ENCODE results near the gene HIGD1A. TPM values are rescaled to one million over a fixed set of nuclear protein-coding genes. Genes with fewer than 3 reads are reported as not detected.

Gene HIGD1A
- polyA plus RNA-seq, 1 donor (not counting 4 experiments of a cell fraction or from before 2014, with no cell fraction given): 443 TPM

DNA sequence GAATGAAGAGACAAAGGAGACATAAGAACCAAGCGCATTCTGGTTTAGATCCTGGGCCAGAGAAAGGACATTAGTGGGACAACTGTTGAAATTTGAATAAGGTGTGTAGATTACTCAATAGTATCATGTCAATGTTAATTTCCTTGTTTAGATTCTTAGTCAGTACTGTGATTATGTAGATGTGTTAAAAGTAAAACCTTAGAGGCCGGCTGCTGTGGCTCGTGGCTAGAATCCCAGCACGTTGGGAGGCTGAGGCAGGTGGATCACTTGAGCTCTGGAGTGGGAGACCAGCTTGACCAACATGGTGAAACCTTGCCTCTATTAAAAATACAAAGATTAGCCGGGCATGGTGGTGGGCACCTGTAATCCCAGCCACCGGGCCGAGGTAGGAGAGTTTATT lies 44.7 kb upstream of the HIGD1A start:
- no peak overlapping the region for H3K9ac ChIP-seq (ENCODE audit: control insufficient read depth, extremely low read depth, insufficient read depth, low read length)
- H3K4me1 ChIP-seq (ENCODE audit: control insufficient read depth, extremely low read depth, insufficient read depth, low read length): no peaks in the 10 kb centered on the region
- H3K4me3 ChIP-seq (ENCODE audit: control insufficient read depth in 2 of 3, extremely low read depth in 1 of 3, insufficient read depth in 2 of 3, low read depth in 1 of 3, low read length in 3 of 3): no peak overlapping the region
- no peak overlapping the region for H3K27ac ChIP-seq (ENCODE audit: control insufficient read depth, insufficient read depth, low read length)
- no peaks in the 10 kb centered on the region for H3K9me3 ChIP-seq (ENCODE audit: control insufficient read depth, low read depth, low read length)
- TF ChIP-seq EZH2 (IDR thresholded peaks at IDR 0.05; ENCODE audit: low read length) (no peak), CTCF (optimal IDR thresholded peaks at IDR 0.05 in 1 of 3, IDR thresholded peaks at IDR 0.05 in 1 of 3, conservative IDR thresholded peaks at IDR 0.05 in 1 of 3; ENCODE audit: extremely low read depth in 1 of 3, insufficient read depth in 2 of 3, low read length in 3 of 3) (no peak)
- H3K4me2 ChIP-seq (ENCODE audit: control insufficient read depth, extremely low read depth, insufficient read depth, low read depth, low read length): no peak overlapping the region
- FAIRE-seq: no peak
- no peaks in the 10 kb centered on the region for H3K79me2 ChIP-seq (ENCODE audit: control insufficient read depth, insufficient read depth, low read length)
- H3K27me3 ChIP-seq (ENCODE audit: control insufficient read depth, extremely low read depth, insufficient read depth, low read length): peaks cover 7% of the 10 kb centered on the region
- H3K9me1 ChIP-seq (ENCODE audit: control insufficient read depth, extremely low read depth, insufficient read depth, low read length): no peaks in the 10 kb centered on the region
- no peaks in the 10 kb centered on the region for H4K20me1 ChIP-seq (ENCODE audit: control insufficient read depth, extremely low read depth, insufficient read depth, low read length)
- H2AFZ ChIP-seq (ENCODE audit: control insufficient read depth, low read length): no peak overlapping the region
- dilution Hi-C loops (cut with MboI; ENCODE audit: extremely low pct_ligation_motif_present, low sequenced_read_pairs): no loop called here
- no peaks in the 10 kb centered on the region for H3K36me3 ChIP-seq (ENCODE audit: control insufficient read depth in 2 of 2, extremely low read depth in 1 of 2, insufficient read depth in 2 of 2, low read length in 2 of 2)
- no peak for DNase-seq (ENCODE audit: low read depth, low spot score)

DNA sequence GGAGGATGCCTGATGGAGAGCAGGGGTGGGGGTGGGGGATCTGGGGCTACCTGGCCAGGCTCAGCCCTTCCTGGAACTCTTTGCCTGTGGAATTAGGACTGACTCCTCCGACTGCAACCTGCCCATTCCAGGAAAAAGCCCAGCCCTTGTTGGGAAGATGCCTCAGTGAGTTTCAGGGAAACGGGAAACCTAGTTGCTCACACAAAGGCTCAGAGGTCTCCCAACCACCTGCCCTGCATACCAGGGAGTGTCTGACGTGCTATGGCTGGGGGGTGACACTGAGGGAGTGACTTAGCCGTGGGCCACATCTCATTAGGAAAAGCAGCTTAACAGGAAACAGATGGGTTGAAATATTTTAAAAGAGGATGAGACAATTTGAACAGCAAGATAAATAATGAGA lies 43.4 kb upstream of the HIGD1A start:
- Histone ChIP-seq H3K79me2 (ENCODE audit: control insufficient read depth, insufficient read depth, low read length) (no peaks in the 10 kb centered on the region), H3K9me1 (ENCODE audit: control insufficient read depth, extremely low read depth, insufficient read depth, low read length) (no peaks in the 10 kb centered on the region), H3K9ac (ENCODE audit: control insufficient read depth, extremely low read depth, insufficient read depth, low read length) (no peak overlapping the region), H2AFZ (ENCODE audit: control insufficient read depth, low read length) (no peak overlapping the region), H3K27ac (ENCODE audit: control insufficient read depth, insufficient read depth, low read length) (no peak overlapping the region), H3K27me3 (ENCODE audit: control insufficient read depth, extremely low read depth, insufficient read depth, low read length) (peaks cover 7% of the 10 kb centered on the region), H3K4me2 (ENCODE audit: control insufficient read depth, extremely low read depth, insufficient read depth, low read depth, low read length) (no peak overlapping the region), H3K36me3 (ENCODE audit: control insufficient read depth in 2 of 2, extremely low read depth in 1 of 2, insufficient read depth in 2 of 2, low read length in 2 of 2) (no peaks in the 10 kb centered on the region), H3K4me1 (ENCODE audit: control insufficient read depth, extremely low read depth, insufficient read depth, low read length) (no peaks in the 10 kb centered on the region), H4K20me1 (ENCODE audit: control insufficient read depth, extremely low read depth, insufficient read depth, low read length) (no peaks in the 10 kb centered on the region), H3K9me3 (ENCODE audit: control insufficient read depth, low read depth, low read length) (no peaks in the 10 kb centered on the region), H3K4me3 (ENCODE audit: control insufficient read depth in 2 of 3, extremely low read depth in 1 of 3, insufficient read depth in 2 of 3, low read depth in 1 of 3, low read length in 3 of 3) (no peak overlapping the region)
- FAIRE-seq (no peak), DNase-seq (ENCODE audit: low read depth, low spot score) (no peak)
- dilution Hi-C loops (cut with MboI; ENCODE audit: extremely low pct_ligation_motif_present, low sequenced_read_pairs): no loop called here
- no peak for TF ChIP-seq EZH2 (IDR thresholded peaks at IDR 0.05; ENCODE audit: low read length)
- no peak for TF ChIP-seq CTCF (optimal IDR thresholded peaks at IDR 0.05 in 1 of 3, IDR thresholded peaks at IDR 0.05 in 1 of 3, conservative IDR thresholded peaks at IDR 0.05 in 1 of 3; ENCODE audit: extremely low read depth in 1 of 3, insufficient read depth in 2 of 3, low read length in 3 of 3)
